Psoas muscle (tissue), 8 donors: Measurements from ENCODE around the gene GRM7. TPM values are rescaled to one million over a fixed set of nuclear protein-coding genes. Genes with fewer than 3 reads are reported as not detected.

ENCODE experiments used
- ATAC-seq, 4 donors: fragments of 200-7000 bp; cut with Tn5 transposase; one replicate each; pipeline ENCODE4 v1.9.1; 2020; ENCODE audit warnings: moderate library complexity in 3 of 4, mild to moderate bottlenecking in 2 of 4
- DNase-seq, 2 donors: peaks; one replicate each; pipeline ENCODE4 v3.0.0-alpha.2; 2020
- H3K27ac ChIP-seq: fragments of 200-600 bp; one replicate; pipeline ENCODE4 v1.8.0; 2022
- H3K27me3 ChIP-seq, 3 donors: fragments of 200-600 bp in 1 of 3; one replicate each; pipeline versions ENCODE4 v1.6.1 to v1.8.0; 2013 to 2022; ENCODE audit warnings: low read length in 2 of 3, mild to moderate bottlenecking in 2 of 3, moderate library complexity in 1 of 3; ENCODE audit not compliant: insufficient read depth in 3 of 3
- H3K36me3 ChIP-seq, 2 donors: fragments of 200-600 bp in 1 of 2; one replicate each; pipeline versions ENCODE4 v1.6.1 to v1.8.0; 2013 to 2022; ENCODE audit warnings: low read depth in 1 of 2, mild to moderate bottlenecking in 1 of 2, moderate library complexity in 1 of 2; ENCODE audit not compliant: insufficient read depth in 1 of 2
- H3K4me1 ChIP-seq: fragments of 200-600 bp; one replicate; pipeline ENCODE4 v1.8.0; 2022
- H3K4me3 ChIP-seq: fragments of 200-600 bp; one replicate; pipeline ENCODE4 v1.8.0; 2022; ENCODE audit warnings: mild to moderate bottlenecking
- H3K9me3 ChIP-seq: fragments of 200-600 bp; one replicate; pipeline ENCODE4 v1.8.0; 2022
- CTCF ChIP-seq: fragments of 200-600 bp; IDR thresholded peaks from one replicate; pipeline ENCODE4 v1.8.0; 2022; ENCODE audit warnings: antibody characterized with exemption
- WGBS, 3 donors: extraction: QIAGEN DNeasy Blood & Tissue Kit; methylation state at CpG; one replicate each; pipeline versions ENCODE4 v1.1.6 to v1.1.7; 2013; 5-methylcytosine and 5-hydroxymethylcytosine counted together
- intact Hi-C, 2 donors: fragments of 100-400 bp; cut with DNase I; formaldehyde crosslinking; loops; one replicate each; pipeline versions ENCODE4 v1.11.0 to v1.14.2; 2022
- polyA plus RNA-seq, 3 donors: library from polyadenylated mRNA; stranded (reverse); fragments of 200-250 nt; gene quantifications; one replicate each; pipeline ENCODE4 v1.2.3, GENCODE V29; 2013
- total RNA-seq, 4 donors: library from RNA; stranded (reverse); fragmentation: NEBNext Ultra II Directional in 2 of 4; extraction: Animal tissue kit (Norgen Biotek cat#: 25700) in 2 of 4; gene quantifications; one replicate each; pipeline versions ENCODE4 v1.2.1 to v1.2.4, GENCODE V29; 2021 to 2023
- donor health status: healthy with polysubstance abuse.
- donor health status: DM: no; HTN: no; CAD: no; lungs with moderate emphysema.
- donor health status: Bipolar disorder and iron deficiency.
- donor health status: healthy.
- donor health status: DM: yes; HTN: yes; CAD: no.
- donor health status: DM: no; HTN: no; CAD: no.
- donor health status: DM: no; HTN: no; CAD: no.
- donor health status: DM: yes; HTN: yes; CAD: no.

Gene GRM7
- total and polyA plus RNA-seq, 7 donors, result 0.01 TPM; not detected in 6

GRCh38 chr3:7630351-7630911 lies 769.5 kb downstream of the GRM7 start:
- H3K36me3 ChIP-seq, result no peaks in the 10 kb centered on the region
- H3K27ac ChIP-seq, result no peak overlapping the region
- H3K4me1 ChIP-seq, result no peaks in the 10 kb centered on the region
- no peak overlapping the region for H3K4me3 ChIP-seq
- no peaks in the 10 kb centered on the region for H3K9me3 ChIP-seq
- intact Hi-C loops, result no loop called here
- H3K27me3 ChIP-seq, result no peaks in the 10 kb centered on the region
- WGBS, 3 donors, result 31 to 51% (median 33%) methylated on average over 4 of the region's 4 CpGs
- ATAC-seq (no peak), DNase-seq (no peak)
- TF ChIP-seq CTCF, result no peak

GRCh38 chr3:7630925-7631324 lies 770.0 kb downstream of the GRM7 start:
- Histone ChIP-seq H3K9me3 (no peaks in the 10 kb centered on the region), H3K27ac (no peak overlapping the region), H3K4me1 (no peaks in the 10 kb centered on the region), H3K27me3 (no peaks in the 10 kb centered on the region), H3K4me3 (no peak overlapping the region), H3K36me3 (no peaks in the 10 kb centered on the region)
- no peak for ATAC-seq
- WGBS, 3 donors, result 9 to 25% (median 13%) methylated on average over 4 of the region's 4 CpGs
- DNase-seq, result peak in 1 of 2 donors; percentile 18
- no peak for TF ChIP-seq CTCF
- intact Hi-C loops, result no loop called here

GRCh38 chr3:7632305-7632704 lies 771.4 kb downstream of the GRM7 start:
- ATAC-seq (no peak), DNase-seq (no peak)
- Histone ChIP-seq H3K27me3 (no peaks in the 10 kb centered on the region), H3K4me1 (no peaks in the 10 kb centered on the region), H3K9me3 (no peaks in the 10 kb centered on the region), H3K4me3 (no peak overlapping the region), H3K27ac (no peak overlapping the region), H3K36me3 (no peaks in the 10 kb centered on the region)
- no peak for TF ChIP-seq CTCF
- intact Hi-C loops, result no loop called here

- no peaks in the 10 kb centered on the region for H3K4me1 ChIP-seq
- H3K4me3 ChIP-seq, result no peak overlapping the region
- no peak for DNase-seq
- ATAC-seq, result no peak
- intact Hi-C loops, result no loop called here
- H3K27ac ChIP-seq, result no peak overlapping the region
- H3K27me3 ChIP-seq, result no peaks in the 10 kb centered on the region
- WGBS, 3 donors, result 52 to 68% (median 53%) methylated on average over 5 of the region's 5 CpGs
- TF ChIP-seq CTCF, result no peak
- no peaks in the 10 kb centered on the region for H3K36me3 ChIP-seq
- H3K9me3 ChIP-seq, result no peaks in the 10 kb centered on the region
These were observed 776.8 kb downstream of the GRM7 start for GRCh38 chr3:7637694-7638093.

GRCh38 chr3:7638103-7638502 lies 777.2 kb downstream of the GRM7 start:
- Histone ChIP-seq H3K27me3 (no peaks in the 10 kb centered on the region), H3K4me1 (no peaks in the 10 kb centered on the region), H3K4me3 (no peak overlapping the region), H3K36me3 (no peaks in the 10 kb centered on the region), H3K9me3 (no peaks in the 10 kb centered on the region), H3K27ac (no peak overlapping the region)
- no peak for ATAC-seq
- no peak for TF ChIP-seq CTCF
- intact Hi-C loops, result no loop called here
- DNase-seq, result no peak
